DOHH2 (cell line): ENCODE data around the gene IL16.

Experiments used
- H3F3A ChIP-seq: fragments of 200-600 bp; sonication (generic), shearing (Covaris generic); 2 replicates; pipeline ENCODE4 v1.6.0; 2016; ENCODE audit warnings: antibody characterized with exemption, mild to moderate bottlenecking; ENCODE audit not compliant: control insufficient read depth, insufficient read depth
- H3K27ac ChIP-seq: fragments of 200-600 bp; sonication (generic); 2 replicates; pipeline ENCODE4 v1.5.1; 2014; ENCODE audit warnings: low read depth, mild to moderate bottlenecking, low read length, moderate library complexity
- H3K27me3 ChIP-seq: fragments of 200-600 bp; sonication (generic); 2 replicates; pipeline ENCODE4 v1.6.1; 2014; ENCODE audit warnings: mild to moderate bottlenecking, low read length, mixed read lengths; ENCODE audit not compliant: control insufficient read depth
- H3K36me3 ChIP-seq: fragments of 200-600 bp; sonication (generic); 2 replicates; pipeline ENCODE4 v1.6.1; 2014; ENCODE audit warnings: mild to moderate bottlenecking, low read length, moderate library complexity, mixed read lengths; ENCODE audit not compliant: control insufficient read depth
- H3K4me1 ChIP-seq: fragments of 200-600 bp; sonication (generic); 2 replicates; pipeline ENCODE4 v1.6.1; 2014; ENCODE audit warnings: mild to moderate bottlenecking, low read length, mixed read lengths; ENCODE audit not compliant: control insufficient read depth
- H3K4me2 ChIP-seq: fragments of 200-600 bp; sonication (generic); 2 replicates; pipeline ENCODE4 v1.6.0; 2014; ENCODE audit warnings: mild to moderate bottlenecking, low read length, moderate library complexity
- H3K4me3 ChIP-seq: fragments of 200-600 bp; sonication (generic); 2 replicates; pipeline ENCODE4 v1.5.1; 2014; ENCODE audit warnings: mild to moderate bottlenecking, low read length, mixed read lengths
- H3K79me2 ChIP-seq: fragments of 200-600 bp; sonication (generic); 2 replicates; pipeline ENCODE4 v1.6.1; 2014; ENCODE audit warnings: mild to moderate bottlenecking, low read length, mixed read lengths; ENCODE audit not compliant: control insufficient read depth
- H3K9me2 ChIP-seq: fragments of 200-600 bp; sonication (generic); replicated peaks from 2 replicates; pipeline ENCODE4 v1.6.1; 2014; ENCODE audit warnings: mild to moderate bottlenecking, low read length, mixed read lengths; ENCODE audit not compliant: control insufficient read depth
- H3K9me3 ChIP-seq: fragments of 200-600 bp; sonication (generic); 2 replicates; pipeline ENCODE4 v1.6.1; 2014; ENCODE audit warnings: antibody characterized with exemption, low read length, mixed read lengths; ENCODE audit not compliant: control insufficient read depth, insufficient read depth
- H4K20me1 ChIP-seq: fragments of 200-600 bp; sonication (generic); 2 replicates; pipeline ENCODE4 v1.6.0; 2014; ENCODE audit warnings: low read depth, mild to moderate bottlenecking, antibody characterized with exemption, low read length, moderate library complexity; ENCODE audit not compliant: control insufficient read depth, insufficient read depth
- CTCF ChIP-seq: fragments of 200-600 bp; sonication (generic); IDR thresholded peaks from one replicate; pipeline ENCODE4 v1.5.1; 2014; ENCODE audit warnings: antibody characterized with exemption, mild to moderate bottlenecking, low read depth, low read length; ENCODE audit not compliant: poor library complexity, severe bottlenecking
- EZH2phosphoT487 ChIP-seq: fragments of 200-600 bp; sonication (generic); IDR thresholded peaks from 2 replicates; pipeline ENCODE4 v1.6.1; 2017; ENCODE audit warnings: borderline replicate concordance, mild to moderate bottlenecking, antibody characterized with exemption, low read length, moderate library complexity, mixed read lengths

The IL16 gene

GRCh38 chr15:81358248-81358647 is 161.6 kb downstream of the IL16 start:
- no peaks in the 10 kb centered on the region for H3K9me2 ChIP-seq
- H3K4me2 ChIP-seq, result no peak overlapping the region
- no peak for TF ChIP-seq EZH2phosphoT487
- no peaks in the 10 kb centered on the region for H3K36me3 ChIP-seq
- no peaks in the 10 kb centered on the region for H4K20me1 ChIP-seq
- H3K9me3 ChIP-seq, result no peaks in the 10 kb centered on the region
- H3K4me3 ChIP-seq, result no peak overlapping the region
- H3K79me2 ChIP-seq, result no peaks in the 10 kb centered on the region
- no peak overlapping the region for H3K27ac ChIP-seq
- no peaks in the 10 kb centered on the region for H3F3A ChIP-seq
- H3K4me1 ChIP-seq, result no peaks in the 10 kb centered on the region
- peaks cover 9% of the 10 kb centered on the region; the same call in 1 of the 2 replicates for H3K27me3 ChIP-seq

- TF ChIP-seq CTCF, result no peak
- TF ChIP-seq EZH2phosphoT487, result no peak
- H4K20me1 ChIP-seq, result no peaks in the 10 kb centered on the region
- no peak overlapping the region for H3K27ac ChIP-seq
- no peaks in the 10 kb centered on the region for H3F3A ChIP-seq
- no peaks in the 10 kb centered on the region for H3K36me3 ChIP-seq
- no peaks in the 10 kb centered on the region for H3K9me3 ChIP-seq
- no peaks in the 10 kb centered on the region for H3K9me2 ChIP-seq
- H3K79me2 ChIP-seq, result no peaks in the 10 kb centered on the region
- no peak overlapping the region for H3K4me3 ChIP-seq
- no peaks in the 10 kb centered on the region for H3K4me1 ChIP-seq
- H3K27me3 ChIP-seq, result peaks cover 9% of the 10 kb centered on the region; the same call in 1 of the 2 replicates
- no peak overlapping the region for H3K4me2 ChIP-seq
Observed at GRCh38 chr15:81360491-81360890, 163.8 kb downstream of the IL16 start.

- H3K36me3 ChIP-seq, result no peaks in the 10 kb centered on the region
- no peaks in the 10 kb centered on the region for H4K20me1 ChIP-seq
- TF ChIP-seq EZH2phosphoT487 (no peak), CTCF (no peak)
- no peaks in the 10 kb centered on the region for H3K9me3 ChIP-seq
- H3F3A ChIP-seq, result no peaks in the 10 kb centered on the region
- H3K9me2 ChIP-seq, result no peaks in the 10 kb centered on the region
- H3K4me3 ChIP-seq, result no peak overlapping the region
- H3K27ac ChIP-seq, result no peak overlapping the region
- H3K27me3 ChIP-seq, result peaks cover 9% of the 10 kb centered on the region; the same call in 1 of the 2 replicates
- no peaks in the 10 kb centered on the region for H3K79me2 ChIP-seq
- H3K4me2 ChIP-seq, result no peak overlapping the region
- H3K4me1 ChIP-seq, result no peaks in the 10 kb centered on the region
Observed at GRCh38 chr15:81361891-81362290, 165.2 kb downstream of the IL16 start.

- TF ChIP-seq EZH2phosphoT487 (no peak), CTCF (no peak)
- Histone ChIP-seq H3K4me1 (no peaks in the 10 kb centered on the region), H3K27ac (no peak overlapping the region), H3K9me3 (no peaks in the 10 kb centered on the region), H4K20me1 (no peaks in the 10 kb centered on the region), H3K4me2 (no peak overlapping the region), H3F3A (no peaks in the 10 kb centered on the region), H3K27me3 (peaks cover 4% of the 10 kb centered on the region; the same call in 1 of the 2 replicates), H3K4me3 (no peak overlapping the region), H3K9me2 (no peaks in the 10 kb centered on the region), H3K79me2 (no peaks in the 10 kb centered on the region), H3K36me3 (no peaks in the 10 kb centered on the region)
Observed at GRCh38 chr15:81362790-81363189, 166.1 kb downstream of the IL16 start.
